ENCODE data around the gene XRN1.

DNA sequence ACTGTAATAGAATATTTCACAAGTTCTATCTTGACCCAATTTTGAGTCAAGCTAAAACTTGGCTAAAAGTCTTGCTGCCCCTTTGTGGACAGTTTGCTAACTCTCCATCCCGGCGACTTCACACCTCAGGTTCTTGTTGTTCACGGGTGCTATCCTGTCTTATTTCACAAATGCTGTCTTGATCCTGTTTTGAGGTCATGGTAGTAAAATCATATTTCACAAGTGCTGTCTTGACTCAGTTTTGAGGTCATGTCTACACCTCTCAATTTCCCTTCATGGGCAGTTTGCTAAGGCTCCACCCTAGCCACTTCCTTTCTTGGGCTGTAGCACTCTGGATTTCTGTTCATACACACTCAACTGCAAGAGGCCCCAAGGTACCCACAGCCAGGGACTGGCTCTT, 177.4 kb downstream of the XRN1 start:
- no peak for TF ChIP-seq CTCF (conservative IDR thresholded peaks at IDR 0.05; ENCODE audit: low read depth, low read length)
- TF ChIP-seq EZH2 (IDR thresholded peaks at IDR 0.05; ENCODE audit: borderline replicate concordance, low read depth, low read length, poor library complexity, severe bottlenecking) = no peak
